HepG2 (cell line): ENCODE results near the gene PRKCB. TPM values are rescaled to one million over a fixed set of nuclear protein-coding genes. Genes with fewer than 3 reads are reported as not detected.

Experiments
- ATAC-seq: fragments of 200-7000 bp; cut with Tn5 transposase; 3 replicates; pipeline ENCODE4 v1.9.1; 2020; ENCODE audit warnings: mild to moderate bottlenecking, moderate library complexity
- BruUV-seq: library from RNA; stranded (reverse); fragments of 400-500 nt; replicated peaks from 2 replicates; lab custom pipeline; 2021; lab: Mats Ljungman, UMichigan
- CTCF ChIA-PET: fragments of 300-600 bp; formaldehyde crosslinking; extraction: SDS; loops from one replicate; lab custom pipeline; 2021; ENCODE audit warnings: low total read pairs, inconsistent platforms, low intra/inter-chr PET ratio; lab: Yijun Ruan, JAX
- POLR2A ChIA-PET: fragments of 350-600 bp; sonication (Branson Sonifier 250); formaldehyde crosslinking; loops from one replicate; lab custom pipeline; 2020; ENCODE audit warnings: antibody characterized with exemption, inconsistent platforms; lab: Yijun Ruan, JAX
- DNase-seq: peaks from one replicate; pipeline ENCODE4 v3.0.0-alpha.2; 2015; ENCODE audit warnings: low spot score
- FAIRE-seq: peaks from 3 replicates; lab custom pipeline; 2011; peaks lifted over from hg19 to GRCh38; lab: Jason Lieb, UNC
- H2AFZ ChIP-seq: one replicate; pipeline ENCODE4 v1.6.1; 2011; ENCODE audit warnings: low read length, inconsistent platforms
- H3K27ac ChIP-seq: fragments of 300-600 bp; 3 replicates; pipeline ENCODE4 v1.8.0; 2011; ENCODE audit warnings: mixed run types, mild to moderate bottlenecking, mixed read lengths, low read length, inconsistent platforms; ENCODE audit not compliant: insufficient read depth; ENCODE audit errors: extremely low read length
- H3K27me3 ChIP-seq, 2 experiments: fragments of 200-600 bp in 1 of 2; 2 replicates in 1 of 2; 3 replicates in 1 of 2; pipeline versions ENCODE4 v1.6.0 to v1.8.0; 2011; ENCODE audit warnings: low read length in 2 of 2, mild to moderate bottlenecking in 2 of 2, moderate library complexity in 2 of 2, inconsistent platforms in 1 of 2; ENCODE audit not compliant: insufficient read depth in 2 of 2, control insufficient read depth in 1 of 2
- H3K36me3 ChIP-seq, 2 experiments: fragments of 200-600 bp in 1 of 2; replicated peaks in 1 of 2; 2 replicates in 1 of 2; 3 replicates in 1 of 2; pipeline versions ENCODE4 v1.5.1 to v1.8.0; 2011; ENCODE audit warnings: low read length in 2 of 2, inconsistent platforms in 1 of 2; ENCODE audit not compliant: insufficient read depth in 2 of 2, control insufficient read depth in 1 of 2
- H3K4me1 ChIP-seq: 2 replicates; pipeline ENCODE4 v1.5.1; 2012; ENCODE audit warnings: low read length, inconsistent platforms; ENCODE audit not compliant: insufficient read depth
- H3K4me2 ChIP-seq: 2 replicates; pipeline ENCODE4 v1.6.0; 2011; ENCODE audit warnings: low read depth, low read length, inconsistent platforms
- H3K4me3 ChIP-seq, 3 experiments: fragments of 200-600 bp in 1 of 3; sonication (generic), shearing (Covaris generic) in 1 of 3; replicated peaks in 1 of 3; 2 replicates each; pipeline ENCODE4 v1.5.1; 2011 to 2016; ENCODE audit warnings: low read length in 3 of 3, inconsistent platforms in 2 of 3, low read depth in 2 of 3, mild to moderate bottlenecking in 2 of 3, control low read depth in 1 of 3, mixed read lengths in 1 of 3; ENCODE audit not compliant: insufficient read depth in 1 of 3
- H3K79me2 ChIP-seq: one replicate; pipeline ENCODE4 v1.6.1; 2011; ENCODE audit warnings: low read length, inconsistent platforms; ENCODE audit not compliant: insufficient read depth
- H3K9ac ChIP-seq: 2 replicates; pipeline ENCODE4 v1.6.0; 2011; ENCODE audit warnings: mild to moderate bottlenecking, low read depth, low read length, inconsistent platforms; ENCODE audit not compliant: insufficient read depth
- H3K9me3 ChIP-seq: 2 replicates; pipeline ENCODE4 v1.5.1; 2012; ENCODE audit warnings: mild to moderate bottlenecking, low read length
- H4K20me1 ChIP-seq: 2 replicates; pipeline ENCODE4 v1.6.0; 2011; ENCODE audit warnings: inconsistent platforms, mild to moderate bottlenecking, low read length, moderate library complexity; ENCODE audit not compliant: insufficient read depth
- MTA3 ChIP-seq: sonication (generic); formaldehyde crosslinking; IDR thresholded peaks from 2 replicates; pipeline ENCODE4 v1.4.0; 2020; ENCODE audit warnings: missing genetic modification reagents
- NRL ChIP-seq: sonication (generic); formaldehyde crosslinking; IDR thresholded peaks from 2 replicates; pipeline ENCODE4 v1.5.0; 2020; ENCODE audit warnings: missing genetic modification reagents, mild to moderate bottlenecking, moderate library complexity, borderline replicate concordance
- ZNF407 ChIP-seq: sonication (generic); formaldehyde crosslinking; IDR thresholded peaks from one replicate; pipeline ENCODE4 v1.5.1; 2020; ENCODE audit warnings: mild to moderate bottlenecking, missing genetic modification reagents; ENCODE audit errors: not compliant biosample characterization
- ZNF501 ChIP-seq: sonication (generic); formaldehyde crosslinking; IDR thresholded peaks from 2 replicates; pipeline ENCODE4 v1.5.1; 2020; ENCODE audit warnings: mild to moderate bottlenecking, moderate library complexity, missing genetic modification reagents
- ZNF557 ChIP-seq: sonication (generic); formaldehyde crosslinking; IDR thresholded peaks from 2 replicates; pipeline ENCODE4 v1.4.0; 2020; ENCODE audit warnings: missing genetic modification reagents
- ZNF775 ChIP-seq: sonication (generic); formaldehyde crosslinking; IDR thresholded peaks from 2 replicates; pipeline ENCODE4 v1.4.0; 2020; ENCODE audit warnings: missing genetic modification reagents, mild to moderate bottlenecking, moderate library complexity, borderline replicate concordance
- ZNF780A ChIP-seq: sonication (generic); formaldehyde crosslinking; IDR thresholded peaks from 2 replicates; pipeline ENCODE4 v1.8.0; 2022; ENCODE audit warnings: mild to moderate bottlenecking, missing genetic modification reagents, moderate library complexity
- WGBS: methylation state at CpG from one replicate; pipeline ENCODE4 v1.1.6; 2017; ENCODE audit warnings: low lambda C conversion rate; 5-methylcytosine and 5-hydroxymethylcytosine counted together
- in situ Hi-C: cut with HindIII; loops from 2 replicates; pipeline ENCODE4 v1.10.0; 2017; ENCODE audit warnings: low pct_unique_long_range_greater_than_20kb; ENCODE audit not compliant: extremely low pct_ligation_motif_present
- intact Hi-C: fragments of 100-400 bp; cut with micrococcal nuclease; formaldehyde crosslinking; loops from one replicate; pipeline ENCODE4 v1.10.0; 2022; ENCODE audit not compliant: unreplicated experiment
- polyA plus RNA-seq, 8 experiments: library from polyadenylated mRNA; depleted of rRNA in 3 of 8; stranded (reverse) in 7 of 8; unstranded in 1 of 8; fragments of >200 nt; fragmentation: Illumina TruSeq in 4 of 8; extraction: Trizol in 4 of 8; gene quantifications; 2 replicates each; pipeline versions ENCODE4 v1.2.1 to v1.2.3, GENCODE V29; 2011 to 2016; ENCODE audit warnings: low read depth in 4 of 8, missing spikeins in 1 of 8, mixed read lengths in 1 of 8; ENCODE audit not compliant: insufficient read depth in 1 of 8
- total RNA-seq, 5 experiments: library from RNA; depleted of rRNA; stranded (reverse); fragments of >200 nt; fragmentation: Illumina TruSeq; extraction: Trizol; gene quantifications; 2 replicates each; pipeline ENCODE4 v1.2.3, GENCODE V29; 2016; ENCODE audit warnings: low read depth in 1 of 5
- TF ChIP-seq, protein P1 (sequence below): sonication (generic); formaldehyde crosslinking; IDR thresholded peaks from 2 replicates; pipeline ENCODE4 v1.4.0; 2020; ENCODE audit warnings: missing genetic modification reagents
- TF ChIP-seq, protein P2 (sequence below): sonication (generic); formaldehyde crosslinking; IDR thresholded peaks from 2 replicates; pipeline ENCODE4 v1.9.0; 2021; ENCODE audit warnings: missing genetic modification reagents, borderline replicate concordance

Gene PRKCB
- total and polyA plus RNA-seq, 2 of the 13 experiments (the other 11 are each of a cell fraction or from before 2014, with no cell fraction given), result 0.01 TPM; not detected in 1

DNA sequence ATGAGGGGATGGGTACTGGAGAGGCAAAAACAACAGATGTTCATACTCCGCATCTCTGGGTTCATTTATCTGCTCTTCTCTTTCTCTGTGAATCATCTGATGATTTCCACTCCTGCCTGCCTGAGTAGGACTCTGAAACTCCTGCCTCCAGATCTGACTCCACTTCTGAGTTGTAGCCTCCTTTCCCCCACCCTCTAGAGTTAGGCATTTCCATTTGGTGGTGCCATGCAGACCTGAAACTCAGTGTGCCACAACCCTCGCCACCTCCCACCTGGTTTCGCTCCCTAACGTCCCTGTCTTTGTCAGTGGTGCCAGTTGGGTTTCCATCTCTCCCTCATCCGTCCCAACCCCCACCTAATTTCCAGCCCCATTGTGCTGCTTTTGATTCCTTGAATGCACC, 126.2 kb downstream of the PRKCB start:
- Histone ChIP-seq H4K20me1 (no peaks in the 10 kb centered on the region), H3K27me3 (peaks cover 0 to 22% of the 10 kb centered on the region in 2 experiments; a peak in 3 of 5 replicates), H3K4me2 (no peak overlapping the region), H3K9ac (no peak overlapping the region), H3K36me3 (no peaks in the 10 kb centered on the region), H2AFZ (no peak overlapping the region), H3K4me3 (no peak overlapping the region), H3K4me1 (no peaks in the 10 kb centered on the region), H3K79me2 (no peaks in the 10 kb centered on the region), H3K27ac (no peak overlapping the region), H3K9me3 (no peaks in the 10 kb centered on the region)
- ChIA-PET CTCF (no interaction called here), POLR2A (no interaction called here)
- in situ Hi-C loops (no loop called here), intact Hi-C loops (no loop called here)
- ATAC-seq (no peak), DNase-seq (no peak), FAIRE-seq (no peak)
- WGBS, result 7% methylated on average over 5 of the region's 5 CpGs
- no TSS peak for BruUV-seq
- TF ChIP-seq, protein P1, sequence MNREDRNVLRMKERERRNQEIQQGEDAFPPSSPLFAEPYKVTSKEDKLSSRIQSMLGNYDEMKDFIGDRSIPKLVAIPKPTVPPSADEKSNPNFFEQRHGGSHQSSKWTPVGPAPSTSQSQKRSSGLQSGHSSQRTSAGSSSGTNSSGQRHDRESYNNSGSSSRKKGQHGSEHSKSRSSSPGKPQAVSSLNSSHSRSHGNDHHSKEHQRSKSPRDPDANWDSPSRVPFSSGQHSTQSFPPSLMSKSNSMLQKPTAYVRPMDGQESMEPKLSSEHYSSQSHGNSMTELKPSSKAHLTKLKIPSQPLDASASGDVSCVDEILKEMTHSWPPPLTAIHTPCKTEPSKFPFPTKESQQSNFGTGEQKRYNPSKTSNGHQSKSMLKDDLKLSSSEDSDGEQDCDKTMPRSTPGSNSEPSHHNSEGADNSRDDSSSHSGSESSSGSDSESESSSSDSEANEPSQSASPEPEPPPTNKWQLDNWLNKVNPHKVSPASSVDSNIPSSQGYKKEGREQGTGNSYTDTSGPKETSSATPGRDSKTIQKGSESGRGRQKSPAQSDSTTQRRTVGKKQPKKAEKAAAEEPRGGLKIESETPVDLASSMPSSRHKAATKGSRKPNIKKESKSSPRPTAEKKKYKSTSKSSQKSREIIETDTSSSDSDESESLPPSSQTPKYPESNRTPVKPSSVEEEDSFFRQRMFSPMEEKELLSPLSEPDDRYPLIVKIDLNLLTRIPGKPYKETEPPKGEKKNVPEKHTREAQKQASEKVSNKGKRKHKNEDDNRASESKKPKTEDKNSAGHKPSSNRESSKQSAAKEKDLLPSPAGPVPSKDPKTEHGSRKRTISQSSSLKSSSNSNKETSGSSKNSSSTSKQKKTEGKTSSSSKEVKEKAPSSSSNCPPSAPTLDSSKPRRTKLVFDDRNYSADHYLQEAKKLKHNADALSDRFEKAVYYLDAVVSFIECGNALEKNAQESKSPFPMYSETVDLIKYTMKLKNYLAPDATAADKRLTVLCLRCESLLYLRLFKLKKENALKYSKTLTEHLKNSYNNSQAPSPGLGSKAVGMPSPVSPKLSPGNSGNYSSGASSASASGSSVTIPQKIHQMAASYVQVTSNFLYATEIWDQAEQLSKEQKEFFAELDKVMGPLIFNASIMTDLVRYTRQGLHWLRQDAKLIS, result no peak
- TF ChIP-seq ZNF407 (CRISPR knock-in tag), result no peak
- no peak for TF ChIP-seq NRL (CRISPR knock-in tag)
- no peak for TF ChIP-seq ZNF775 (CRISPR knock-in tag)
- TF ChIP-seq, protein P2, sequence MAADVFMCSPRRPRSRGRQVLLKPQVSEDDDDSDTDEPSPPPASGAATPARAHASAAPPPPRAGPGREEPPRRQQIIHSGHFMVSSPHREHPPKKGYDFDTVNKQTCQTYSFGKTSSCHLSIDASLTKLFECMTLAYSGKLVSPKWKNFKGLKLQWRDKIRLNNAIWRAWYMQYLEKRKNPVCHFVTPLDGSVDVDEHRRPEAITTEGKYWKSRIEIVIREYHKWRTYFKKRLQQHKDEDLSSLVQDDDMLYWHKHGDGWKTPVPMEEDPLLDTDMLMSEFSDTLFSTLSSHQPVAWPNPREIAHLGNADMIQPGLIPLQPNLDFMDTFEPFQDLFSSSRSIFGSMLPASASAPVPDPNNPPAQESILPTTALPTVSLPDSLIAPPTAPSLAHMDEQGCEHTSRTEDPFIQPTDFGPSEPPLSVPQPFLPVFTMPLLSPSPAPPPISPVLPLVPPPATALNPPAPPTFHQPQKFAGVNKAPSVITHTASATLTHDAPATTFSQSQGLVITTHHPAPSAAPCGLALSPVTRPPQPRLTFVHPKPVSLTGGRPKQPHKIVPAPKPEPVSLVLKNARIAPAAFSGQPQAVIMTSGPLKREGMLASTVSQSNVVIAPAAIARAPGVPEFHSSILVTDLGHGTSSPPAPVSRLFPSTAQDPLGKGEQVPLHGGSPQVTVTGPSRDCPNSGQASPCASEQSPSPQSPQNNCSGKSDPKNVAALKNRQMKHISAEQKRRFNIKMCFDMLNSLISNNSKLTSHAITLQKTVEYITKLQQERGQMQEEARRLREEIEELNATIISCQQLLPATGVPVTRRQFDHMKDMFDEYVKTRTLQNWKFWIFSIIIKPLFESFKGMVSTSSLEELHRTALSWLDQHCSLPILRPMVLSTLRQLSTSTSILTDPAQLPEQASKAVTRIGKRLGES, result no peak
- TF ChIP-seq ZNF780A (CRISPR knock-in tag), result no peak
- no peak for TF ChIP-seq ZNF557 (CRISPR knock-in tag)
- no peak for TF ChIP-seq ZNF501 (CRISPR knock-in tag)
- no peak for TF ChIP-seq MTA3 (CRISPR knock-in tag)
